Testis (tissue), 2 donors: ENCODE results near the gene PPM1H.

Experiments used
- POLR2A ChIP-seq: fragments of 450-650 bp; IDR thresholded peaks from one replicate; pipeline ENCODE4 v1.6.1; 2017; ENCODE audit warnings: antibody characterized with exemption, mild to moderate bottlenecking, moderate library complexity
- TF ChIP-seq, protein P1 (sequence below), 3 experiments: fragments of 450-650 bp in 2 of 3; fragments of 200-600 bp in 1 of 3; sonication (generic) in 1 of 3; IDR thresholded peaks; one replicate each; pipeline ENCODE4 v1.5.1; 2016 to 2019; ENCODE audit warnings: antibody characterized with exemption in 3 of 3, mild to moderate bottlenecking in 2 of 3, moderate library complexity in 1 of 3

DNA sequence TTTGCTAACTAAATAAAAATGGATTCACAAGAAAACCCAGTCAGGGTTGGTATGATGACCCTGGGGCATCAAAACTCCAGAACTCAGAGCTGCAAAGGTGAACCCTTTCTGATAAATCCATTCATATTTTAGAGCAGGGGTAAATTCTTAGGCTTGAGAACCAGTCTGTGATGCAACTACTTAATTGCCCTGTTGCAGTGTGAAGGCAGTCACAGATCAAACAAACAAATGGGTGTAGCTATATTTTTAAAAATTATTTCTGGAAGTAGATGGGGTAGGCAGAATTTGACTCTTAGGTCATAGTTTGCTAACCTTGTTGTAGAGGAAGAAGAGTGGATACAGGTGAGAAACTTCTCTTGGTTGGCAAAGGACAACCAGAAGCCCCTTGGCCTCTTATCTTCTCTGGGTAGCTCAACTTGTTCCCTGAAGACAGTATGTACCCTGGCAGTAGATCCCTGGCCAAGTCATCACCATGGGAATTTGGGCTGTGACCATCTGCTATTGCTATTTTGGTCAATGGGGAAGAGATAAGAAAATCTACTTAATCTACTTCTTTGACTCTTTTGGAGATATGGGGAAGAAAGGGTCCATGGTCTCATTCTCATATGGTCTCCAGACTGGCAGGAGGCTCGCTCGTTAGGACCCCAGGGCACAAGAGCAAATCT is 216.1 kb downstream of the PPM1H start:
- TF ChIP-seq, protein P1, sequence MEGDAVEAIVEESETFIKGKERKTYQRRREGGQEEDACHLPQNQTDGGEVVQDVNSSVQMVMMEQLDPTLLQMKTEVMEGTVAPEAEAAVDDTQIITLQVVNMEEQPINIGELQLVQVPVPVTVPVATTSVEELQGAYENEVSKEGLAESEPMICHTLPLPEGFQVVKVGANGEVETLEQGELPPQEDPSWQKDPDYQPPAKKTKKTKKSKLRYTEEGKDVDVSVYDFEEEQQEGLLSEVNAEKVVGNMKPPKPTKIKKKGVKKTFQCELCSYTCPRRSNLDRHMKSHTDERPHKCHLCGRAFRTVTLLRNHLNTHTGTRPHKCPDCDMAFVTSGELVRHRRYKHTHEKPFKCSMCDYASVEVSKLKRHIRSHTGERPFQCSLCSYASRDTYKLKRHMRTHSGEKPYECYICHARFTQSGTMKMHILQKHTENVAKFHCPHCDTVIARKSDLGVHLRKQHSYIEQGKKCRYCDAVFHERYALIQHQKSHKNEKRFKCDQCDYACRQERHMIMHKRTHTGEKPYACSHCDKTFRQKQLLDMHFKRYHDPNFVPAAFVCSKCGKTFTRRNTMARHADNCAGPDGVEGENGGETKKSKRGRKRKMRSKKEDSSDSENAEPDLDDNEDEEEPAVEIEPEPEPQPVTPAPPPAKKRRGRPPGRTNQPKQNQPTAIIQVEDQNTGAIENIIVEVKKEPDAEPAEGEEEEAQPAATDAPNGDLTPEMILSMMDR (IDR thresholded peaks at IDR 0.05) = no peak
- no peak for TF ChIP-seq POLR2A
